GM12878 (cell line): ENCODE results near the gene SLC28A1. TPM values are rescaled to one million over a fixed set of nuclear protein-coding genes. Genes with fewer than 3 reads are reported as not detected.

Experiments used
- ATAC-seq: fragments of 200-7000 bp; cut with Tn5 transposase; 3 replicates; pipeline ENCODE4 v1.9.1; 2020; ENCODE audit warnings: mild to moderate bottlenecking, moderate library complexity
- BruUV-seq: library from RNA; stranded (reverse); fragments of 400-500 nt; replicated peaks from 2 replicates; lab custom pipeline; 2021; lab: Mats Ljungman, UMichigan
- CTCF ChIA-PET: fragments of 300-600 bp; sonication (Branson Sonifier 250); formaldehyde crosslinking; extraction: SDS; loops from one replicate; lab custom pipeline; 2021; ENCODE audit warnings: inconsistent platforms; lab: Yijun Ruan, JAX
- POLR2A ChIA-PET: fragments of 350-600 bp; formaldehyde crosslinking; extraction: SDS; loops from one replicate; lab custom pipeline; 2021; ENCODE audit warnings: inconsistent platforms; lab: Charles Lee
- RAD21 ChIA-PET: fragments of 300-600 bp; sonication (Branson Sonifier 250); formaldehyde crosslinking; loops from one replicate; lab custom pipeline; 2023; ENCODE audit warnings: antibody characterized with exemption; ENCODE audit not compliant: unreplicated experiment; lab: Charles Lee
- SMC1A ChIA-PET: fragments of 300-600 bp; sonication (Branson Sonifier 250); formaldehyde crosslinking; loops from one replicate; lab custom pipeline; 2023; ENCODE audit not compliant: unreplicated experiment, uncharacterized antibody; lab: Charles Lee
- DNase-seq: peaks from one replicate; pipeline ENCODE4 v3.0.0-alpha.2; 2011; ENCODE audit warnings: low read depth, low spot score
- FAIRE-seq: peaks from 3 replicates; lab custom pipeline; 2011; peaks lifted over from hg19 to GRCh38; lab: Jason Lieb, UNC
- H2AFZ ChIP-seq: 2 replicates; pipeline ENCODE4 v1.6.0; 2011; ENCODE audit warnings: low read depth, low read length, control low read depth; ENCODE audit not compliant: control insufficient read depth
- H3K27ac ChIP-seq: 2 replicates; pipeline ENCODE4 v1.5.1; 2011; ENCODE audit warnings: control low read depth; ENCODE audit not compliant: control insufficient read depth, insufficient read depth
- H3K27me3 ChIP-seq, 2 experiments: replicated peaks in 1 of 2; 2 replicates each; pipeline versions ENCODE4 v1.6.0 to v1.6.1; 2011; ENCODE audit warnings: low read length in 1 of 2; ENCODE audit not compliant: control insufficient read depth in 2 of 2, insufficient read depth in 2 of 2
- H3K36me3 ChIP-seq, 2 experiments: 2 replicates each; pipeline ENCODE4 v1.5.1; 2011; ENCODE audit warnings: low read length in 1 of 2; ENCODE audit not compliant: control insufficient read depth in 2 of 2, insufficient read depth in 2 of 2
- H3K4me1 ChIP-seq: 2 replicates; pipeline ENCODE4 v1.6.1; 2011; ENCODE audit warnings: mild to moderate bottlenecking, low read length, moderate library complexity, mixed read lengths; ENCODE audit not compliant: control insufficient read depth, insufficient read depth
- H3K4me2 ChIP-seq: 2 replicates; pipeline ENCODE4 v1.6.0; 2011; ENCODE audit warnings: control low read depth; ENCODE audit not compliant: control insufficient read depth, insufficient read depth
- H3K4me3 ChIP-seq: fragments of 200-600 bp; sonication (generic); 2 replicates; pipeline ENCODE4 v1.5.1; 2016
- H3K79me2 ChIP-seq: 2 replicates; pipeline ENCODE4 v1.6.0; 2011; ENCODE audit warnings: low read length; ENCODE audit not compliant: control insufficient read depth, insufficient read depth
- H3K9ac ChIP-seq: 2 replicates; pipeline ENCODE4 v1.8.0; 2011; ENCODE audit warnings: low read length, control low read depth, mixed read lengths; ENCODE audit not compliant: control insufficient read depth, insufficient read depth
- H3K9me3 ChIP-seq: replicated peaks from 3 replicates; pipeline ENCODE4 v1.5.1; 2011; ENCODE audit warnings: mild to moderate bottlenecking, low read length; ENCODE audit not compliant: control insufficient read depth, insufficient read depth
- H4K20me1 ChIP-seq: 2 replicates; pipeline ENCODE4 v1.6.0; 2011; ENCODE audit not compliant: control insufficient read depth, insufficient read depth
- PAX8 ChIP-seq: fragments of 450-650 bp; IDR thresholded peaks from 2 replicates; pipeline ENCODE4 v1.6.1; 2017; ENCODE audit warnings: mild to moderate bottlenecking, moderate library complexity
- POLR2AphosphoS2 ChIP-seq: IDR thresholded peaks from 2 replicates; pipeline ENCODE4 v1.6.1; 2011; ENCODE audit warnings: low read depth, mild to moderate bottlenecking, low read length, improper control_type of control experiment, moderate library complexity
- TARDBP ChIP-seq: IDR thresholded peaks from 2 replicates; pipeline ENCODE4 v1.6.1; 2016; ENCODE audit warnings: borderline replicate concordance
- WGBS: methylation state at CpG from one replicate; pipeline ENCODE4 v1.1.6; 2016; ENCODE audit warnings: low lambda C conversion rate; ENCODE audit not compliant: insufficient replicate concordance, insufficient coverage; ENCODE audit errors: missing lambda C conversion rate; 5-methylcytosine and 5-hydroxymethylcytosine counted together
- in situ Hi-C: fragments of 300-500 bp; cut with MboI; formaldehyde crosslinking; loops from 9 replicates; pipeline ENCODE4 v1.14.3; 2018; ENCODE audit warnings: mixed read lengths
- intact Hi-C: fragments of 100-400 bp; cut with micrococcal nuclease; formaldehyde crosslinking; loops from one replicate; pipeline ENCODE4 v1.14.2; 2022; ENCODE audit not compliant: unreplicated experiment
- polyA plus RNA-seq, 11 experiments: library from polyadenylated mRNA; depleted of rRNA in 4 of 11; unstranded in 6 of 11; stranded (reverse) in 5 of 11; fragments of >200 nt; fragmentation: Nextera tagmentation in 4 of 11; fragmentation: Illumina TruSeq in 1 of 11; extraction: Ambion mirVana in 4 of 11; extraction: Trizol in 1 of 11; gene quantifications; 1 replicate in 1 of 11; 2 replicates in 10 of 11; pipeline versions ENCODE4 v1.2.1 to v1.2.3, GENCODE V29; 2011 to 2016; ENCODE audit warnings: inconsistent platforms in 2 of 11, missing spikeins in 2 of 11, low read depth in 1 of 11
- total RNA-seq, 4 experiments: library from RNA; depleted of rRNA in 3 of 4; stranded (reverse); fragments of >200 nt in 3 of 4; fragmentation: Illumina TruSeq in 1 of 4; extraction: Trizol in 1 of 4; gene quantifications; 2 replicates each; pipeline versions ENCODE4 v1.2.1 to v1.2.3, GENCODE V29; 2013 to 2021
- TF ChIP-seq, protein P1 (sequence below): fragments of 450-650 bp; IDR thresholded peaks from 2 replicates; pipeline ENCODE4 v1.6.1; 2016; ENCODE audit warnings: mild to moderate bottlenecking, moderate library complexity, borderline replicate concordance

The SLC28A1 gene
- total and polyA plus RNA-seq, 10 of the 15 experiments (the other 5 are each of a cell fraction or from before 2014, with no cell fraction given), result not detected

GRCh38 chr15:84921121-84921520 is 36.7 kb downstream of the SLC28A1 start:
- RAD21 ChIA-PET, result no interaction called here
- TF ChIP-seq PAX8 (no peak), TARDBP (no peak), POLR2AphosphoS2 (no peak)
- TF ChIP-seq, protein P1, sequence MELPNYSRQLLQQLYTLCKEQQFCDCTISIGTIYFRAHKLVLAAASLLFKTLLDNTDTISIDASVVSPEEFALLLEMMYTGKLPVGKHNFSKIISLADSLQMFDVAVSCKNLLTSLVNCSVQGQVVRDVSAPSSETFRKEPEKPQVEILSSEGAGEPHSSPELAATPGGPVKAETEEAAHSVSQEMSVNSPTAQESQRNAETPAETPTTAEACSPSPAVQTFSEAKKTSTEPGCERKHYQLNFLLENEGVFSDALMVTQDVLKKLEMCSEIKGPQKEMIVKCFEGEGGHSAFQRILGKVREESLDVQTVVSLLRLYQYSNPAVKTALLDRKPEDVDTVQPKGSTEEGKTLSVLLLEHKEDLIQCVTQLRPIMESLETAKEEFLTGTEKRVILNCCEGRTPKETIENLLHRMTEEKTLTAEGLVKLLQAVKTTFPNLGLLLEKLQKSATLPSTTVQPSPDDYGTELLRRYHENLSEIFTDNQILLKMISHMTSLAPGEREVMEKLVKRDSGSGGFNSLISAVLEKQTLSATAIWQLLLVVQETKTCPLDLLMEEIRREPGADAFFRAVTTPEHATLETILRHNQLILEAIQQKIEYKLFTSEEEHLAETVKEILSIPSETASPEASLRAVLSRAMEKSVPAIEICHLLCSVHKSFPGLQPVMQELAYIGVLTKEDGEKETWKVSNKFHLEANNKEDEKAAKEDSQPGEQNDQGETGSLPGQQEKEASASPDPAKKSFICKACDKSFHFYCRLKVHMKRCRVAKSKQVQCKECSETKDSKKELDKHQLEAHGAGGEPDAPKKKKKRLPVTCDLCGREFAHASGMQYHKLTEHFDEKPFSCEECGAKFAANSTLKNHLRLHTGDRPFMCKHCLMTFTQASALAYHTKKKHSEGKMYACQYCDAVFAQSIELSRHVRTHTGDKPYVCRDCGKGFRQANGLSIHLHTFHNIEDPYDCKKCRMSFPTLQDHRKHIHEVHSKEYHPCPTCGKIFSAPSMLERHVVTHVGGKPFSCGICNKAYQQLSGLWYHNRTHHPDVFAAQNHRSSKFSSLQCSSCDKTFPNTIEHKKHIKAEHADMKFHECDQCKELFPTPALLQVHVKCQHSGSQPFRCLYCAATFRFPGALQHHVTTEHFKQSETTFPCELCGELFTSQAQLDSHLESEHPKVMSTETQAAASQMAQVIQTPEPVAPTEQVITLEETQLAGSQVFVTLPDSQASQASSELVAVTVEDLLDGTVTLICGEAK, result no peak
- Histone ChIP-seq H3K9ac (no peak overlapping the region), H2AFZ (no peak overlapping the region), H3K4me3 (no peak overlapping the region), H3K4me2 (no peak overlapping the region), H3K27ac (no peak overlapping the region), H3K36me3 (no peaks in the 10 kb centered on the region), H3K27me3 (no peaks in the 10 kb centered on the region; a peak in 1 of 4 replicates), H3K9me3 (no peaks in the 10 kb centered on the region), H3K4me1 (no peaks in the 10 kb centered on the region), H3K79me2 (no peaks in the 10 kb centered on the region), H4K20me1 (no peaks in the 10 kb centered on the region)
- no peak for ATAC-seq
- DNase-seq, result no peak
- WGBS, result 14% methylated on average over 2 of the region's 2 CpGs
- no peak for FAIRE-seq
- intact Hi-C loops (no loop called here), in situ Hi-C loops (no loop called here)
- CTCF ChIA-PET, result no interaction called here
- no TSS peak for BruUV-seq
- POLR2A ChIA-PET, result no interaction called here
- SMC1A ChIA-PET, result no interaction called here
